Thyroid gland (tissue), 4 donors: ENCODE measurements around the gene CDH18. TPM values are rescaled to one million over a fixed set of nuclear protein-coding genes. Genes with fewer than 3 reads are reported as not detected.

Experiments used
- DNase-seq, 2 donors: peaks; one replicate each; pipeline ENCODE4 v3.0.0-alpha.2; 2019
- H3K27ac ChIP-seq, 3 donors: fragments of 200-600 bp; sonication (generic); 1 replicate in 2 of 3; 2 replicates in 1 of 3; pipeline ENCODE4 v1.5.1; 2016 to 2019; ENCODE audit warnings: mild to moderate bottlenecking in 1 of 3, moderate library complexity in 1 of 3
- H3K27me3 ChIP-seq: fragments of 200-600 bp; sonication (generic); one replicate; pipeline ENCODE4 v1.5.1; 2019
- H3K36me3 ChIP-seq, 2 donors: fragments of 200-600 bp; sonication (generic); one replicate each; pipeline ENCODE4 v1.5.1; 2016 to 2019
- H3K4me1 ChIP-seq, 2 donors: fragments of 200-600 bp; sonication (generic); one replicate each; pipeline ENCODE4 v1.5.1; 2017 to 2019
- H3K4me3 ChIP-seq, 3 donors: fragments of 200-600 bp; sonication (generic); replicated peaks in 1 of 3; 1 replicate in 2 of 3; 2 replicates in 1 of 3; pipeline ENCODE4 v1.5.1; 2016; ENCODE audit warnings: mild to moderate bottlenecking in 1 of 3
- H3K9me3 ChIP-seq: fragments of 200-600 bp; sonication (generic); one replicate; pipeline ENCODE4 v1.5.1; 2017
- POLR2A ChIP-seq, 2 donors: fragments of 450-650 bp; IDR thresholded peaks; one replicate each; pipeline ENCODE4 v1.6.1; 2017; ENCODE audit warnings: antibody characterized with exemption in 2 of 2, mild to moderate bottlenecking in 2 of 2, moderate library complexity in 1 of 2
- WGBS, 2 donors: methylation state at CpG; one replicate each; pipeline ENCODE4 v1.1.5; 2017; 5-methylcytosine and 5-hydroxymethylcytosine counted together
- intact Hi-C: fragments of 100-400 bp; cut with DNase I; formaldehyde crosslinking; loops from one replicate; pipeline ENCODE4 v1.15.1; 2023
- total RNA-seq, 4 donors: library from RNA; depleted of rRNA; stranded (reverse); fragments of >200 nt; gene quantifications; one replicate each; pipeline ENCODE4 v1.2.3, GENCODE V29; 2016
- TF ChIP-seq, protein P1 (sequence below), 6 experiments: fragments of 200-600 bp in 3 of 6; fragments of 450-650 bp in 3 of 6; sonication (generic) in 3 of 6; IDR thresholded peaks; one replicate each; pipeline ENCODE4 v1.5.1; 2016 to 2019; ENCODE audit warnings: antibody characterized with exemption in 6 of 6, mild to moderate bottlenecking in 2 of 6, inconsistent platforms in 1 of 6, moderate library complexity in 1 of 6

Gene CDH18
- total RNA-seq, 4 donors from 2014 or later, result not detected

GRCh38 chr5:19728571-19728970 is 259.4 kb downstream of the CDH18 start:
- Histone ChIP-seq H3K4me1 (no peaks in the 10 kb centered on the region), H3K27me3 (no peaks in the 10 kb centered on the region), H3K9me3 (no peaks in the 10 kb centered on the region), H3K36me3 (no peaks in the 10 kb centered on the region), H3K27ac (no peak overlapping the region), H3K4me3 (no peak overlapping the region)
- DNase-seq, result no peak
- intact Hi-C loops, result no loop called here
- WGBS, 2 donors, result 14 to 23% methylated on average over 3 of the region's 3 CpGs
- TF ChIP-seq POLR2A (IDR thresholded peaks at IDR 0.05), result no peak
- TF ChIP-seq, protein P1, sequence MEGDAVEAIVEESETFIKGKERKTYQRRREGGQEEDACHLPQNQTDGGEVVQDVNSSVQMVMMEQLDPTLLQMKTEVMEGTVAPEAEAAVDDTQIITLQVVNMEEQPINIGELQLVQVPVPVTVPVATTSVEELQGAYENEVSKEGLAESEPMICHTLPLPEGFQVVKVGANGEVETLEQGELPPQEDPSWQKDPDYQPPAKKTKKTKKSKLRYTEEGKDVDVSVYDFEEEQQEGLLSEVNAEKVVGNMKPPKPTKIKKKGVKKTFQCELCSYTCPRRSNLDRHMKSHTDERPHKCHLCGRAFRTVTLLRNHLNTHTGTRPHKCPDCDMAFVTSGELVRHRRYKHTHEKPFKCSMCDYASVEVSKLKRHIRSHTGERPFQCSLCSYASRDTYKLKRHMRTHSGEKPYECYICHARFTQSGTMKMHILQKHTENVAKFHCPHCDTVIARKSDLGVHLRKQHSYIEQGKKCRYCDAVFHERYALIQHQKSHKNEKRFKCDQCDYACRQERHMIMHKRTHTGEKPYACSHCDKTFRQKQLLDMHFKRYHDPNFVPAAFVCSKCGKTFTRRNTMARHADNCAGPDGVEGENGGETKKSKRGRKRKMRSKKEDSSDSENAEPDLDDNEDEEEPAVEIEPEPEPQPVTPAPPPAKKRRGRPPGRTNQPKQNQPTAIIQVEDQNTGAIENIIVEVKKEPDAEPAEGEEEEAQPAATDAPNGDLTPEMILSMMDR (IDR thresholded peaks at IDR 0.05), result no peak

GRCh38 chr5:19719109-19719508 is 268.9 kb downstream of the CDH18 start:
- WGBS, 2 donors, result 63 to 64% methylated on average over 3 of the region's 3 CpGs
- no peak for DNase-seq
- TF ChIP-seq POLR2A (IDR thresholded peaks at IDR 0.05), result no peak
- TF ChIP-seq, protein P1 (IDR thresholded peaks at IDR 0.05), result no peak
- H3K4me3 ChIP-seq, result no peak overlapping the region
- H3K27ac ChIP-seq, result no peak overlapping the region
- no peaks in the 10 kb centered on the region for H3K4me1 ChIP-seq
- no peaks in the 10 kb centered on the region for H3K36me3 ChIP-seq
- intact Hi-C loops, result no loop called here
- no peaks in the 10 kb centered on the region for H3K9me3 ChIP-seq
- no peaks in the 10 kb centered on the region for H3K27me3 ChIP-seq

DNA sequence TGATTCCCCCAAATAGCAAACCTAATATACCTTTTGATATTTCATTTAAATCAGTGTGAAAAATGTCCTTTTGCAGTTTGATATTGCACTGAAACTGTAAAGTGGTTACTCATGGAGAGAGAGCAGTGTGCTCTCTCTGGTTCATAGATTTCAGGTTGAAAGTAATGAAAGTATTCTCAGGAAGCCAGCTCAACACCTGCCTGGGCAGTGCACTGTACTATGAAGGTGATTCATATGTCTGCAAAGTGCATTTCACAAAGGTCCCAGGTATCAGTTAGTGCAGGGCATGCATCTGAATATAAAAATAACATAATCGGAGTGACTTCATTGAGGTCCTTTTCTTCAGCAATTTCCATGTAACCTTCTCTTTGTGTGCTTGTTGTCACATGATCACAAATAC is 274.3 kb downstream of the CDH18 start:
- 76 to 78% methylated on average over 1 of the region's 1 CpG for WGBS, 2 donors
- DNase-seq, result no peak
- H3K36me3 ChIP-seq, result no peaks in the 10 kb centered on the region
- H3K4me3 ChIP-seq, result no peak overlapping the region
- no peaks in the 10 kb centered on the region for H3K9me3 ChIP-seq
- no peaks in the 10 kb centered on the region for H3K27me3 ChIP-seq
- intact Hi-C loops, result no loop called here
- TF ChIP-seq POLR2A (IDR thresholded peaks at IDR 0.05), result no peak
- TF ChIP-seq, protein P1 (IDR thresholded peaks at IDR 0.05), result no peak
- no peak overlapping the region for H3K27ac ChIP-seq
- no peaks in the 10 kb centered on the region for H3K4me1 ChIP-seq

DNA sequence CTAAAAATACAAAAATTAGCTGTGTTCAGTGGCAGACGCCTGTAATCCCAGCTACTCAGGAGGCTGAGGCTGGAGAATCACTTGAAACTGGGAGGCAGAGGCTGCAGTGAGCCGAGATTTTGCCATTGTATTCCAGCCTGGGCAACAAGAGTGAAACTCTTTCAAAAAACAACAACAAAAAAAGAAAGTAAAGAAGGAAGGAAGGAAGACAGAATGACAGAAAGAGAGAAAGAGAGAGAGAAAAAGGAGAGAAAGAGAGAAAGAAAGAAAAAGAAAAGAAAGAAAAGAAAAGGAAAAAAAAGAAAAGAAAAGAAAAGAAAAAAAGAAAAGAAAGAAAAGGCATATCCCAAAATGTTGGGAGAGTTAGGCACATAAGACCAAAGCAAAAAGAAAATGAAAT is 278.6 kb downstream of the CDH18 start:
- no peaks in the 10 kb centered on the region for H3K27me3 ChIP-seq
- DNase-seq, result no peak
- H3K9me3 ChIP-seq, result no peaks in the 10 kb centered on the region
- H3K4me3 ChIP-seq, result no peak overlapping the region
- TF ChIP-seq, protein P1 (IDR thresholded peaks at IDR 0.05), result no peak
- no peak for TF ChIP-seq POLR2A (IDR thresholded peaks at IDR 0.05)
- no peak overlapping the region for H3K27ac ChIP-seq
- H3K36me3 ChIP-seq, result no peaks in the 10 kb centered on the region
- 90 to 100% methylated on average over 2 of the region's 2 CpGs for WGBS, 2 donors
- no peaks in the 10 kb centered on the region for H3K4me1 ChIP-seq
- intact Hi-C loops, result no loop called here

DNA sequence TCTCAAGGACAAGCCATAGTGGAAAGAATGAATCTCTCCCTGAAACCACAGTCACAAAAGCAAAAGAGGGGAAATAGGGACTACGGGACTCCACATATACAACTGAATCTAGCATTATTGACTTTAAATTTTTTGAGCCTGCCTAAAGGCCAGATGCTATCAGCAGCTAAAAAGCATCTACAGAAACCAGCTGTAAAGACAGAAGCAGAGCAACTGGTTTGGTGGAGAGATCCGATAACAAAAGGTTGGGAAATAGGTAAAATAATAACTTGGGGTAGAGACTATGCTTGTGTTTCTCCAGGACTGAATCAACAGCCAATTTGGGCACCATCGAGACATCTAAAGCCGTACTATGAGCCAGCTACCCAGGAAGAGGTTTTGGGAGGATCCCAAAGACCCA is 281.2 kb downstream of the CDH18 start:
- no peaks in the 10 kb centered on the region for H3K27me3 ChIP-seq
- intact Hi-C loops, result no loop called here
- no peak overlapping the region for H3K27ac ChIP-seq
- H3K9me3 ChIP-seq, result no peaks in the 10 kb centered on the region
- H3K4me1 ChIP-seq, result no peaks in the 10 kb centered on the region
- no peaks in the 10 kb centered on the region for H3K36me3 ChIP-seq
- 88 to 91% methylated on average over 4 of the region's 4 CpGs for WGBS, 2 donors
- DNase-seq, result no peak
- TF ChIP-seq, protein P1 (IDR thresholded peaks at IDR 0.05), result no peak
- no peak for TF ChIP-seq POLR2A (IDR thresholded peaks at IDR 0.05)
- H3K4me3 ChIP-seq, result no peak overlapping the region
